ENCODE measurements around the gene WRAP73. TPM values are rescaled to one million over a fixed set of nuclear protein-coding genes. Genes with fewer than 3 reads are reported as not detected.

WRAP73 gene
- total RNA-seq, 1 experiment from 2014 or later: 14.9 TPM

GRCh38 chr1:3681231-3681897 is 31.5 kb upstream of the WRAP73 start:
- CTCF ChIA-PET: no interaction called here
- no peak for TF ChIP-seq CTCF (IDR thresholded peaks at IDR 0.05; ENCODE audit: unreplicated experiment)

GRCh38 chr1:3680488-3681230 is 30.8 kb upstream of the WRAP73 start:
- Mint-ChIP-seq H3K9me3 (ENCODE audit: low read depth, unreplicated experiment) (peaks cover 7% of the 10 kb centered on the region), H3K27ac (ENCODE audit: unreplicated experiment) (no peak overlapping the region), H3K27me3 (ENCODE audit: unreplicated experiment) (peaks cover 18% of the 10 kb centered on the region), H3K36me3 (ENCODE audit: insufficient read depth, unreplicated experiment) (no peaks in the 10 kb centered on the region), H3K4me1 (ENCODE audit: low read depth, unreplicated experiment) (peaks cover 10% of the 10 kb centered on the region), H3K4me3 (ENCODE audit: low read depth, unreplicated experiment) (no peak overlapping the region)
- no TSS peak for BruUV-seq (replicated peaks)
- intact Hi-C loops (cut with micrococcal nuclease; ENCODE audit: unreplicated experiment): no loop called here
- DNase-seq: no peak
- CTCF ChIA-PET: no interaction called here
- TF ChIP-seq CTCF (IDR thresholded peaks at IDR 0.05; ENCODE audit: unreplicated experiment): no peak

More at GRCh38 chr1:3681231-3681897, 31.5 kb upstream of the WRAP73 start:
- intact Hi-C loops (cut with micrococcal nuclease; ENCODE audit: unreplicated experiment): no loop called here
- Mint-ChIP-seq H3K9me3 (ENCODE audit: low read depth, unreplicated experiment) (peaks cover 7% of the 10 kb centered on the region), H3K4me3 (ENCODE audit: low read depth, unreplicated experiment) (no peak overlapping the region), H3K4me1 (ENCODE audit: low read depth, unreplicated experiment) (peaks cover 10% of the 10 kb centered on the region), H3K27me3 (ENCODE audit: unreplicated experiment) (peaks cover 18% of the 10 kb centered on the region), H3K36me3 (ENCODE audit: insufficient read depth, unreplicated experiment) (no peaks in the 10 kb centered on the region), H3K27ac (ENCODE audit: unreplicated experiment) (no peak overlapping the region)
- DNase-seq: no peak
- no TSS peak for BruUV-seq (replicated peaks)

- peaks cover 18% of the 10 kb centered on the region for H3K27me3 Mint-ChIP-seq (ENCODE audit: unreplicated experiment)
- intact Hi-C loops (cut with micrococcal nuclease; ENCODE audit: unreplicated experiment): no loop called here
- no TSS peak for BruUV-seq (replicated peaks)
- CTCF ChIA-PET: no interaction called here
- no peak for DNase-seq
- peaks cover 10% of the 10 kb centered on the region for H3K4me1 Mint-ChIP-seq (ENCODE audit: low read depth, unreplicated experiment)
- peaks cover 7% of the 10 kb centered on the region for H3K9me3 Mint-ChIP-seq (ENCODE audit: low read depth, unreplicated experiment)
- H3K4me3 Mint-ChIP-seq (ENCODE audit: low read depth, unreplicated experiment): no peak overlapping the region
- no peaks in the 10 kb centered on the region for H3K36me3 Mint-ChIP-seq (ENCODE audit: insufficient read depth, unreplicated experiment)
- no peak for TF ChIP-seq CTCF (IDR thresholded peaks at IDR 0.05; ENCODE audit: unreplicated experiment)
- H3K27ac Mint-ChIP-seq (ENCODE audit: unreplicated experiment): no peak overlapping the region
Measured at GRCh38 chr1:3679799-3680453, 30.0 kb upstream of the WRAP73 start.

- intact Hi-C loops (cut with micrococcal nuclease; ENCODE audit: unreplicated experiment): no loop called here
- Mint-ChIP-seq H3K9me3 (ENCODE audit: low read depth, unreplicated experiment) (peaks cover 7% of the 10 kb centered on the region), H3K27ac (ENCODE audit: unreplicated experiment) (no peak overlapping the region), H3K4me1 (ENCODE audit: low read depth, unreplicated experiment) (peaks cover 10% of the 10 kb centered on the region), H3K27me3 (ENCODE audit: unreplicated experiment) (peaks cover 18% of the 10 kb centered on the region), H3K36me3 (ENCODE audit: insufficient read depth, unreplicated experiment) (no peaks in the 10 kb centered on the region), H3K4me3 (ENCODE audit: low read depth, unreplicated experiment) (no peak overlapping the region)
- no peak for DNase-seq
- TF ChIP-seq CTCF (IDR thresholded peaks at IDR 0.05; ENCODE audit: unreplicated experiment): no peak
- BruUV-seq (replicated peaks): no TSS peak
- CTCF ChIA-PET: no interaction called here
Measured at GRCh38 chr1:3679098-3679555, 29.2 kb upstream of the WRAP73 start.
